Testis (tissue), 5 donors: ENCODE results near the gene OR1C1. TPM values are rescaled to one million over a fixed set of nuclear protein-coding genes. Genes with fewer than 3 reads are reported as not detected.
"Not testable (repeated sequence)": the region's sequence is repeated elsewhere in the genome, so short reads cannot be mapped to it uniquely, and the experiment has no call there.

ENCODE experiments used
- DNase-seq: peaks from one replicate; pipeline ENCODE4 v3.0.0-alpha.2; 2019
- H3K27ac ChIP-seq, 2 donors: fragments of 200-600 bp; sonication (generic); one replicate each; pipeline ENCODE4 v1.5.1; 2019
- H3K27me3 ChIP-seq: fragments of 200-600 bp; sonication (generic); one replicate; pipeline ENCODE4 v1.5.1; 2019
- H3K36me3 ChIP-seq: fragments of 200-600 bp; sonication (generic); one replicate; pipeline ENCODE4 v1.5.1; 2017; ENCODE audit warnings: low read depth; ENCODE audit errors: missing control alignments
- H3K4me1 ChIP-seq: fragments of 200-600 bp; sonication (generic); one replicate; pipeline ENCODE4 v1.5.1; 2019
- H3K4me3 ChIP-seq, 2 donors: fragments of 200-600 bp; sonication (generic); one replicate each; pipeline ENCODE4 v1.5.1; 2017 to 2019
- H3K9me3 ChIP-seq: fragments of 200-600 bp; sonication (generic); one replicate; pipeline ENCODE4 v1.5.1; 2017
- POLR2A ChIP-seq: fragments of 450-650 bp; IDR thresholded peaks from one replicate; pipeline ENCODE4 v1.6.1; 2017; ENCODE audit warnings: antibody characterized with exemption, mild to moderate bottlenecking, moderate library complexity
- WGBS, 2 donors: methylation state at CpG; one replicate each; pipeline ENCODE4 v1.1.5; 2018; 5-methylcytosine and 5-hydroxymethylcytosine counted together
- intact Hi-C: fragments of 100-400 bp; cut with DNase I; formaldehyde crosslinking; loops from one replicate; pipeline ENCODE4 v1.15.1; 2023; ENCODE audit warnings: low total_unique reads
- long read RNA-seq, 2 donors: transcript quantifications; one replicate each; lab custom pipeline, GENCODE V29; 2026
- polyA plus RNA-seq: library from polyadenylated mRNA; stranded (reverse); fragments of 350-450 nt; fragmentation: Illumina TruSeq; extraction: RNeasy Lipid Tissue Mini Kit (QIAGEN cat#74804); gene quantifications from one replicate; pipeline ENCODE4 v1.2.3, GENCODE V29; 2014; ENCODE audit warnings: low read depth, low replicate concordance; ENCODE audit not compliant: insufficient read depth
- total RNA-seq, 2 donors: library from RNA; depleted of rRNA; stranded (reverse); fragments of >200 nt; gene quantifications; one replicate each; pipeline ENCODE4 v1.2.3, GENCODE V29; 2016
- TF ChIP-seq, protein P1 (sequence below), 3 experiments: fragments of 450-650 bp in 2 of 3; fragments of 200-600 bp in 1 of 3; sonication (generic) in 1 of 3; IDR thresholded peaks; one replicate each; pipeline ENCODE4 v1.5.1; 2016 to 2019; ENCODE audit warnings: antibody characterized with exemption in 3 of 3, mild to moderate bottlenecking in 2 of 3, moderate library complexity in 1 of 3

The OR1C1 gene, protein sequence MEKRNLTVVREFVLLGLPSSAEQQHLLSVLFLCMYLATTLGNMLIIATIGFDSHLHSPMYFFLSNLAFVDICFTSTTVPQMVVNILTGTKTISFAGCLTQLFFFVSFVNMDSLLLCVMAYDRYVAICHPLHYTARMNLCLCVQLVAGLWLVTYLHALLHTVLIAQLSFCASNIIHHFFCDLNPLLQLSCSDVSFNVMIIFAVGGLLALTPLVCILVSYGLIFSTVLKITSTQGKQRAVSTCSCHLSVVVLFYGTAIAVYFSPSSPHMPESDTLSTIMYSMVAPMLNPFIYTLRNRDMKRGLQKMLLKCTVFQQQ
- total RNA-seq (not detected), polyA plus RNA-seq (not detected)
- long read RNA-seq, donor 1, result 0 reads
- long read RNA-seq, donor 2, partial matches to known transcripts, result 0 of 1 reads
- long read RNA-seq, donor 2, other reads (novel, unspliced or antisense), result 0 of 1 reads

DNA sequence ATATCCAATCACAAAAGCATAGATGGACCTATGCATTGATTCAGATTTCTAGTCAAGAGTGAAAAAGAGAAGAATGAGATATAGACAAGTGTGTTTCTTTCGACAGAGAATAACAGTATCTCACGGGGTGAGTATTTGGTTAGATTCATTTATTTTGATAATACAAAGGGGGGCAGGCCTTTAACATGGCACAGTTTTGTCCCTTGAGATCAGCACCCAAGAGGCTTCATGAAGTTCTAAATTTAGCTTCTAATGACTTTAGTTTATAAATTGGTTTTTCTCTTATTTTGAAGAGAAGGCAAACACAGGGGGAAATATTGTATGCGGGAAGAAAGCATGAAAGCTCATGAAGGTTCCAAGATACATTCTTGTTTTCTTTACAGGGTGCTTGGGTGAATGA, at the start of gene OR1C1:
Gene OR1C1 (minus strand): TSS at position 101 of the 400 bp plus-strand sequence. CDS start 2,150 bp downstream, outside the sequence.
- Histone ChIP-seq H3K4me3 (no peak within 1 kb of the TSS), H3K4me1 (no peaks in the 10 kb centered on the region), H3K27ac (no peak within 1 kb of the TSS), H3K27me3 (no peaks in the 10 kb centered on the region), H3K9me3 (no peaks in the 10 kb centered on the region), H3K36me3 (no peaks in the 10 kb centered on the region)
- intact Hi-C loops, result no loop called here
- DNase-seq, result no peak
- 92% methylated on average over 3 of the region's 3 CpGs for WGBS, 2 donors
- TF ChIP-seq, protein P1, sequence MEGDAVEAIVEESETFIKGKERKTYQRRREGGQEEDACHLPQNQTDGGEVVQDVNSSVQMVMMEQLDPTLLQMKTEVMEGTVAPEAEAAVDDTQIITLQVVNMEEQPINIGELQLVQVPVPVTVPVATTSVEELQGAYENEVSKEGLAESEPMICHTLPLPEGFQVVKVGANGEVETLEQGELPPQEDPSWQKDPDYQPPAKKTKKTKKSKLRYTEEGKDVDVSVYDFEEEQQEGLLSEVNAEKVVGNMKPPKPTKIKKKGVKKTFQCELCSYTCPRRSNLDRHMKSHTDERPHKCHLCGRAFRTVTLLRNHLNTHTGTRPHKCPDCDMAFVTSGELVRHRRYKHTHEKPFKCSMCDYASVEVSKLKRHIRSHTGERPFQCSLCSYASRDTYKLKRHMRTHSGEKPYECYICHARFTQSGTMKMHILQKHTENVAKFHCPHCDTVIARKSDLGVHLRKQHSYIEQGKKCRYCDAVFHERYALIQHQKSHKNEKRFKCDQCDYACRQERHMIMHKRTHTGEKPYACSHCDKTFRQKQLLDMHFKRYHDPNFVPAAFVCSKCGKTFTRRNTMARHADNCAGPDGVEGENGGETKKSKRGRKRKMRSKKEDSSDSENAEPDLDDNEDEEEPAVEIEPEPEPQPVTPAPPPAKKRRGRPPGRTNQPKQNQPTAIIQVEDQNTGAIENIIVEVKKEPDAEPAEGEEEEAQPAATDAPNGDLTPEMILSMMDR (IDR thresholded peaks at IDR 0.05), result no peak
- TF ChIP-seq POLR2A, result no peak

DNA sequence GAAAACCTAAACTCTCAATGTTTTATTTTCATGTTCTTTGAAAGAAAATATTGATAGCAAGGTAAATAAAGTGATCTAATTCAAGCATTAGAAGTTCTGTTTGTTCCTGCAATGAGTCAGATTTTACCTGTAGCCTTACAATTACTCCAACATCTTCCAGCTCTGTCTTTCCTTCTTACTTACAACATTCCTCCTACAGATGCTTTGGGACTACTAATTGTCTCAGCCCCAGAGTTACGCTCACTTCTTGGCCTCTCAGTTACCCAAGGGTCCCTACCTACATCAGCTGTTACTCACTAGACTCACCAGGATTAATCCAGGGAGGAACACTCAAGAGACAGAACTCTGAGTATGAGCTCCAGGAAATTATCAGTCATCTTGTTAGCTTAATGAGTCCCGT, 37.2 kb upstream of the OR1C1 start:
- Histone ChIP-seq H3K4me1 (no peaks in the 10 kb centered on the region), H3K27ac (no peak overlapping the region), H3K9me3 (no peaks in the 10 kb centered on the region), H3K27me3 (no peaks in the 10 kb centered on the region), H3K4me3 (no peak overlapping the region), H3K36me3 (no peaks in the 10 kb centered on the region)
- 37 to 40% methylated on average over 2 of the region's 2 CpGs for WGBS, 2 donors
- intact Hi-C loops, result no loop called here
- no peak for DNase-seq
- TF ChIP-seq, protein P1 (IDR thresholded peaks at IDR 0.05), result no peak
- no peak for TF ChIP-seq POLR2A

DNA sequence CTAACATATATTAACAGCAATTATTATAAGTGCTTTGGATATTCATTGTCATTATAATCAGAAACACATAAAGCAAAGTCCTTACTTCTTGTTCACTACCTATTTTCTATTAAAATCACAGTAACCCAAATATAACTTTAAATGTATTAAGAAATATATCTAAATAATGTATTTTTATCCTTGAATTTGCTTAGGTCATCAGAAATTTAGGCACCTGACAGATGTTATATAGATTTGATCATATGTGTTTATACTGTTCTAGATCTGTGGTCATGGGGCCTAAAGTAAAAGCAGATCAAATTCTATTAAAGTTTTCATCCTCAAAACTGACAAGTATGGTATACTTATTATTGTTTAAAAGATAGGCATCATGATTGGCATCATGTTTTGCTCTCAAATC, 9.2 kb upstream of the OR1C1 start:
- Histone ChIP-seq H3K27ac (no peak overlapping the region), H3K9me3 (no peaks in the 10 kb centered on the region), H3K4me3 (no peak overlapping the region), H3K4me1 (no peaks in the 10 kb centered on the region), H3K27me3 (no peaks in the 10 kb centered on the region), H3K36me3 (no peaks in the 10 kb centered on the region)
- intact Hi-C loops, result no loop called here
- TF ChIP-seq, protein P1 (IDR thresholded peaks at IDR 0.05), result no peak
- no peak for TF ChIP-seq POLR2A
- DNase-seq, result no peak

DNA sequence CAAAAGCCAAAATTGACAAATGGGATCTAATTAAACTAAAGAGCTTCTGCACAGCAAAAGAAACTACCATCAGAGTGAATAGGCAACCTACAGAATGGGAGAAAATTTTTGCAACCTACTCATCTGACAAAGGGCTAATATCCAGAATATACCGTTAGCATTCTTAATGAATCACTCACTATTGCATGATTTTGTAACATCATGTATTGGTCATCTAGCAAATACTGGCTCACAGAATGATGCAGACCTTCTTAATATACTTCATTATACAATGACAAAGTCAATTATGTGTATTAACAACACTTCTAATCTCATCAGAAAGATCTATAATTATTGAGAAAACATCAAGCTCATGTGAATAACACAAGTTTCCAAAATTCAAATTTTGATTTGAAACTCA, 6.0 kb downstream of the OR1C1 start:
- H3K4me3 ChIP-seq, H3K4me1 ChIP-seq, H3K27ac ChIP-seq, H3K27me3 ChIP-seq, H3K9me3 ChIP-seq, DNase-seq, H3K36me3 ChIP-seq, intact Hi-C loops: not testable (repeated sequence)
- 95 to 97% methylated on average over 1 of the region's 1 CpG for WGBS, 2 donors

DNA sequence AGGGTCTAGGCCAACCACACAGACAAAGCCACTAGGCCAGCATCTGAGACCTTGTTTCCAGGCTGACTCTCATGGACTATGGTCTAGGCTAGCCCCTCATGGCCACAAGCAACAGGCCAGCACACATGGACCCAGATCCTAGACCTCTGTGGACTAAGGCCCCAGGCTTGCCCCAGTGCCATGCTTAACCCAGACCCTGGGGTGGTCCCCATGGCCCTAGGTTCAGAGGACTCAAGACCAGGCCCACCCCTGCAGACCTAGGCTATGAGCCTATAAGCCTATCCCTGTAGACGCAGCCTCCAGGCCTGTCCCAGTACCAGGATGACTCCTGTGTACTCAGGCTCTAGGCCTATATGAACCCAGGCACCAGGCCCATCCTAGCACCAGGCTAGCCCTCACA, 10.5 kb downstream of the OR1C1 start:
- no peak for DNase-seq
- 100% methylated on average over 1 of the region's 1 CpG; no CpG with 5 or more reads in 1 of the 2 donors for WGBS, 2 donors
- Histone ChIP-seq H3K9me3 (no peaks in the 10 kb centered on the region), H3K4me3 (no peak overlapping the region), H3K27me3 (no peaks in the 10 kb centered on the region), H3K27ac (no peak overlapping the region), H3K36me3 (no peaks in the 10 kb centered on the region), H3K4me1 (no peaks in the 10 kb centered on the region)
- intact Hi-C loops, result no loop called here
- TF ChIP-seq POLR2A, result no peak
- TF ChIP-seq, protein P1 (IDR thresholded peaks at IDR 0.05), result no peak
